Measurements from ENCODE around the gene CHST8.

GRCh38 chr19:33582914-33583313, 38.8 kb upstream of the CHST8 start:
- TF ChIP-seq RARG (CRISPR knock-in tag; IDR thresholded peaks at IDR 0.05; ENCODE audit: low read depth) (no peak), REST (IDR thresholded peaks at IDR 0.05; ENCODE audit: borderline replicate concordance in 1 of 2, low read depth in 1 of 2, low read length in 2 of 2) (no peak), JUND (CRISPR knock-in tag; IDR thresholded peaks at IDR 0.05) (no peak), CTCF (CRISPR knock-in tag; IDR thresholded peaks at IDR 0.05) (no peak), RAD21 (CRISPR knock-in tag; IDR thresholded peaks at IDR 0.05) (no peak), ZNF510 (CRISPR knock-in tag; IDR thresholded peaks at IDR 0.05; ENCODE audit: low read depth) (no peak)

All from HepG2 (cell line).